LNCAP (cell line): ENCODE data around the gene SLIT1.

Experiments used
- CTCF ChIP-seq: fragments of 450-650 bp; IDR thresholded peaks from 2 replicates; pipeline ENCODE4 v1.5.1; 2017; ENCODE audit warnings: mild to moderate bottlenecking

The SLIT1 gene

GRCh38 chr10:97069576-97070362 is 116.0 kb downstream of the SLIT1 start:
- no peak for TF ChIP-seq CTCF

- TF ChIP-seq CTCF, result no peak
These were observed 116.7 kb downstream of the SLIT1 start for GRCh38 chr10:97069026-97069425.

GRCh38 chr10:97067716-97068391 is 117.9 kb downstream of the SLIT1 start:
- TF ChIP-seq CTCF, result no peak

GRCh38 chr10:97066877-97067555 is 118.7 kb downstream of the SLIT1 start:
- TF ChIP-seq CTCF, result no peak

GRCh38 chr10:97065686-97066660 is 119.8 kb downstream of the SLIT1 start:
- TF ChIP-seq CTCF, result no peak

GRCh38 chr10:97065128-97065527 is 120.6 kb downstream of the SLIT1 start:
- TF ChIP-seq CTCF, result no peak
